Gastroesophageal sphincter (tissue), 3 donors: ENCODE data around the gene CARD19.

Source experiments
- EP300 ChIP-seq: sonication (generic); formaldehyde crosslinking; IDR thresholded peaks from one replicate; pipeline ENCODE4 v1.6.1; 2017; ENCODE audit warnings: antibody characterized with exemption, mild to moderate bottlenecking
- POLR2A ChIP-seq, 2 donors: fragments of 450-650 bp; IDR thresholded peaks; one replicate each; pipeline ENCODE4 v1.6.1; 2017; ENCODE audit warnings: antibody characterized with exemption in 2 of 2, mild to moderate bottlenecking in 2 of 2, moderate library complexity in 1 of 2
- POLR2AphosphoS5 ChIP-seq: sonication (generic); formaldehyde crosslinking; IDR thresholded peaks from one replicate; pipeline ENCODE4 v1.6.1; 2017; ENCODE audit warnings: antibody characterized with exemption
- TF ChIP-seq, protein P1 (sequence below), 4 experiments: fragments of 200-600 bp in 2 of 4; fragments of 450-650 bp in 2 of 4; sonication (generic) in 1 of 4; IDR thresholded peaks; one replicate each; pipeline ENCODE4 v1.5.1; 2017 to 2019; ENCODE audit warnings: antibody characterized with exemption in 4 of 4, mild to moderate bottlenecking in 2 of 4, moderate library complexity in 2 of 4

GRCh38 chr9:93126825-93127368 is 30.9 kb downstream of the CARD19 start:
- TF ChIP-seq, protein P1, sequence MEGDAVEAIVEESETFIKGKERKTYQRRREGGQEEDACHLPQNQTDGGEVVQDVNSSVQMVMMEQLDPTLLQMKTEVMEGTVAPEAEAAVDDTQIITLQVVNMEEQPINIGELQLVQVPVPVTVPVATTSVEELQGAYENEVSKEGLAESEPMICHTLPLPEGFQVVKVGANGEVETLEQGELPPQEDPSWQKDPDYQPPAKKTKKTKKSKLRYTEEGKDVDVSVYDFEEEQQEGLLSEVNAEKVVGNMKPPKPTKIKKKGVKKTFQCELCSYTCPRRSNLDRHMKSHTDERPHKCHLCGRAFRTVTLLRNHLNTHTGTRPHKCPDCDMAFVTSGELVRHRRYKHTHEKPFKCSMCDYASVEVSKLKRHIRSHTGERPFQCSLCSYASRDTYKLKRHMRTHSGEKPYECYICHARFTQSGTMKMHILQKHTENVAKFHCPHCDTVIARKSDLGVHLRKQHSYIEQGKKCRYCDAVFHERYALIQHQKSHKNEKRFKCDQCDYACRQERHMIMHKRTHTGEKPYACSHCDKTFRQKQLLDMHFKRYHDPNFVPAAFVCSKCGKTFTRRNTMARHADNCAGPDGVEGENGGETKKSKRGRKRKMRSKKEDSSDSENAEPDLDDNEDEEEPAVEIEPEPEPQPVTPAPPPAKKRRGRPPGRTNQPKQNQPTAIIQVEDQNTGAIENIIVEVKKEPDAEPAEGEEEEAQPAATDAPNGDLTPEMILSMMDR (IDR thresholded peaks at IDR 0.05), result no peak
- TF ChIP-seq POLR2A (IDR thresholded peaks at IDR 0.05) (no peak), POLR2AphosphoS5 (peak; percentile 12), EP300 (no peak)
